Loucy (cell line): ENCODE results near the gene KRTAP19-1.

Experiments
- H2AFZ ChIP-seq: fragments of 200-600 bp; sonication (generic); 2 replicates; pipeline ENCODE4 v1.6.0; 2016; ENCODE audit warnings: antibody characterized with exemption, mild to moderate bottlenecking, low read length, moderate library complexity
- H3F3A ChIP-seq: fragments of 200-600 bp; 2 replicates; pipeline ENCODE4 v1.6.0; 2016; ENCODE audit warnings: antibody characterized with exemption, low read depth, mild to moderate bottlenecking
- H3K27me3 ChIP-seq: fragments of 200-600 bp; sonication (generic); 2 replicates; pipeline ENCODE4 v1.6.1; 2014; ENCODE audit warnings: low read length, mild to moderate bottlenecking; ENCODE audit not compliant: insufficient read depth, poor library complexity, severe bottlenecking
- H3K36me3 ChIP-seq: fragments of 200-600 bp; sonication (generic); 2 replicates; pipeline ENCODE4 v1.6.1; 2016; ENCODE audit warnings: low read length; ENCODE audit not compliant: insufficient read depth
- H3K4me1 ChIP-seq: fragments of 200-600 bp; sonication (generic); 2 replicates; pipeline ENCODE4 v1.5.1; 2014; ENCODE audit warnings: low read length, mild to moderate bottlenecking; ENCODE audit not compliant: insufficient read depth, poor library complexity, severe bottlenecking
- H3K4me2 ChIP-seq: fragments of 200-600 bp; sonication (generic); 2 replicates; pipeline ENCODE4 v1.6.0; 2014; ENCODE audit warnings: antibody characterized with exemption, low read length, low read depth, mild to moderate bottlenecking; ENCODE audit not compliant: poor library complexity, severe bottlenecking
- H3K4me3 ChIP-seq: fragments of 200-600 bp; sonication (generic); 2 replicates; pipeline ENCODE4 v1.5.1; 2014; ENCODE audit warnings: low read length, mild to moderate bottlenecking, mixed read lengths; ENCODE audit not compliant: poor library complexity, severe bottlenecking
- H3K79me2 ChIP-seq: fragments of 200-600 bp; sonication (generic); 2 replicates; pipeline ENCODE4 v1.6.1; 2014; ENCODE audit warnings: low read length; ENCODE audit not compliant: insufficient read depth
- H3K9ac ChIP-seq: fragments of 200-600 bp; sonication (generic); 2 replicates; pipeline ENCODE4 v1.6.0; 2014; ENCODE audit warnings: mild to moderate bottlenecking, low read depth, low read length, moderate library complexity; ENCODE audit not compliant: poor library complexity, severe bottlenecking
- H3K9me2 ChIP-seq: fragments of 200-600 bp; sonication (generic); replicated peaks from 2 replicates; pipeline ENCODE4 v1.6.1; 2016; ENCODE audit warnings: low read depth, low read length, mixed read lengths
- H3K9me3 ChIP-seq: fragments of 200-600 bp; sonication (generic); 2 replicates; pipeline ENCODE4 v1.6.1; 2014; ENCODE audit warnings: mild to moderate bottlenecking, antibody characterized with exemption, low read length, low read depth; ENCODE audit not compliant: insufficient read depth
- H4K20me1 ChIP-seq: fragments of 200-600 bp; sonication (generic); 2 replicates; pipeline ENCODE4 v1.6.0; 2014; ENCODE audit warnings: antibody characterized with exemption, low read length, mild to moderate bottlenecking; ENCODE audit not compliant: insufficient read depth, poor library complexity, severe bottlenecking
- EZH2phosphoT487 ChIP-seq: fragments of 200-600 bp; IDR thresholded peaks from 2 replicates; pipeline ENCODE4 v1.6.1; 2018; ENCODE audit warnings: antibody characterized with exemption, mild to moderate bottlenecking, moderate library complexity, borderline replicate concordance
- TF ChIP-seq, protein P1 (sequence below): fragments of 200-600 bp; sonication (generic); conservative IDR thresholded peaks from 2 replicates; pipeline ENCODE4 v1.5.1; 2014; ENCODE audit warnings: mild to moderate bottlenecking, antibody characterized with exemption, low read length

KRTAP19-1 gene

GRCh38 chr21:30487336-30487735 is 7.2 kb upstream of the KRTAP19-1 start, which contains the start of gene KRTAP19-2:
KRTAP19-2 (minus strand) TSS chr21:30487436; CDS start chr21:30487348, 88 bp downstream.
- Histone ChIP-seq H3K4me1 (no peaks in the 10 kb centered on the region), H3K9ac (no peak within 1 kb of the TSS), H3K9me2 (no peaks in the 10 kb centered on the region), H3K9me3 (peaks cover 3% of the 10 kb centered on the region; the same call in 1 of the 2 replicates), H3K27me3 (no peaks in the 10 kb centered on the region), H3F3A (no peaks in the 10 kb centered on the region), H3K79me2 (no peaks in the 10 kb centered on the region), H3K36me3 (no peaks in the 10 kb centered on the region), H3K4me3 (no peak within 1 kb of the TSS), H3K4me2 (no peak within 1 kb of the TSS), H2AFZ (no peak within 1 kb of the TSS), H4K20me1 (no peaks in the 10 kb centered on the region)
- TF ChIP-seq EZH2phosphoT487, result no peak
- TF ChIP-seq, protein P1, sequence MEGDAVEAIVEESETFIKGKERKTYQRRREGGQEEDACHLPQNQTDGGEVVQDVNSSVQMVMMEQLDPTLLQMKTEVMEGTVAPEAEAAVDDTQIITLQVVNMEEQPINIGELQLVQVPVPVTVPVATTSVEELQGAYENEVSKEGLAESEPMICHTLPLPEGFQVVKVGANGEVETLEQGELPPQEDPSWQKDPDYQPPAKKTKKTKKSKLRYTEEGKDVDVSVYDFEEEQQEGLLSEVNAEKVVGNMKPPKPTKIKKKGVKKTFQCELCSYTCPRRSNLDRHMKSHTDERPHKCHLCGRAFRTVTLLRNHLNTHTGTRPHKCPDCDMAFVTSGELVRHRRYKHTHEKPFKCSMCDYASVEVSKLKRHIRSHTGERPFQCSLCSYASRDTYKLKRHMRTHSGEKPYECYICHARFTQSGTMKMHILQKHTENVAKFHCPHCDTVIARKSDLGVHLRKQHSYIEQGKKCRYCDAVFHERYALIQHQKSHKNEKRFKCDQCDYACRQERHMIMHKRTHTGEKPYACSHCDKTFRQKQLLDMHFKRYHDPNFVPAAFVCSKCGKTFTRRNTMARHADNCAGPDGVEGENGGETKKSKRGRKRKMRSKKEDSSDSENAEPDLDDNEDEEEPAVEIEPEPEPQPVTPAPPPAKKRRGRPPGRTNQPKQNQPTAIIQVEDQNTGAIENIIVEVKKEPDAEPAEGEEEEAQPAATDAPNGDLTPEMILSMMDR, result no peak

DNA sequence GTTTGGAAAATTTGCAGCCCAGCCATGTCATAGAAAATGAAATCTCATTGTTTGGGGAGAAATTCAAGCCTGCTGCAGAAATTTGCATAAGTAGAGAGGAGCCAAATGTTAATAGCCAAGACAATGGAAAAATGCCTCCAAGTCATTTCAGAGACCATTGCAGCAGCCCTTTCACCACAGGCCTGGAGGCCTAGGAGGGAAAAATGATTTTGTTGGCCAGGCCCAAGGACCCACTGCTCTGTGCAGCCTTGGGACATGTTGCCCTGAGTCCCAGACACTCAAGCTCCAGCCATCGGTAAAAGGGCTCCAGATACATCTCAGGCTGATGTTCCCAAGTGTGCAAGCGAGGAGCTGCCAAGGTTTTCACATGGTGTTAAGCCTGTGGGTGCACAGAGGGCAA is 6.0 kb upstream of the KRTAP19-1 start:
- Histone ChIP-seq H3K4me3 (no peak overlapping the region), H3K4me1 (no peaks in the 10 kb centered on the region), H3K36me3 (no peaks in the 10 kb centered on the region), H3F3A (no peaks in the 10 kb centered on the region), H3K9me3 (peaks cover 3% of the 10 kb centered on the region; the same call in 1 of the 2 replicates), H3K9me2 (no peaks in the 10 kb centered on the region), H3K27me3 (no peaks in the 10 kb centered on the region), H3K9ac (no peak overlapping the region), H2AFZ (no peak overlapping the region), H3K4me2 (no peak overlapping the region), H4K20me1 (no peaks in the 10 kb centered on the region), H3K79me2 (no peaks in the 10 kb centered on the region)
- TF ChIP-seq, protein P1, result no peak
- no peak for TF ChIP-seq EZH2phosphoT487

DNA sequence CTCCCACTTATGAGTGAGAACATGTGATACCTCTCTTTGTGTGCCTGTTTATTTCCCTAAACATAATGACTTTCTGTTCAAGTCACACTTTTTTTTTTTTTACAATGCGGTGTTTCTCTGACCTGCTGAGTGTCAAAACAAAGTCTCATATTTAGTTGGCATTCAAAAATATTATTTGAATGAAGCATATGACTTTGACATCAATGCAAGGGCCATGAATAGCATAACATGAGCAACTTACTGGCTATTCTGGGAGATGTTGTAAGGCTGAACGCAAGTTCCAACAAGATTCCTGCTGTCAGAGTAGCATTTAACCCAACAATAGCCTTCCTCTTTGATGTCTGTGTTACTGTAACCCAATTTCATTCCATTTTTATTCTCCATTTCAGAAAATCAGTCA is 2.0 kb upstream of the KRTAP19-1 start:
- Histone ChIP-seq H3K4me2 (no peak overlapping the region), H3K27me3 (no peaks in the 10 kb centered on the region), H3F3A (no peaks in the 10 kb centered on the region), H3K4me1 (no peaks in the 10 kb centered on the region), H3K9me3 (peaks cover 2% of the 10 kb centered on the region; the same call in 1 of the 2 replicates), H4K20me1 (no peaks in the 10 kb centered on the region), H3K9me2 (no peaks in the 10 kb centered on the region), H3K36me3 (no peaks in the 10 kb centered on the region), H2AFZ (no peak overlapping the region), H3K4me3 (no peak overlapping the region), H3K9ac (no peak overlapping the region), H3K79me2 (no peaks in the 10 kb centered on the region)
- no peak for TF ChIP-seq EZH2phosphoT487
- TF ChIP-seq, protein P1, result no peak
